Measurements from ENCODE around the gene IL17B. TPM values are rescaled to one million over a fixed set of nuclear protein-coding genes. Genes with fewer than 3 reads are reported as not detected.

IL17B gene
- total RNA-seq, 1 experiment from 2014 or later, result not detected

DNA sequence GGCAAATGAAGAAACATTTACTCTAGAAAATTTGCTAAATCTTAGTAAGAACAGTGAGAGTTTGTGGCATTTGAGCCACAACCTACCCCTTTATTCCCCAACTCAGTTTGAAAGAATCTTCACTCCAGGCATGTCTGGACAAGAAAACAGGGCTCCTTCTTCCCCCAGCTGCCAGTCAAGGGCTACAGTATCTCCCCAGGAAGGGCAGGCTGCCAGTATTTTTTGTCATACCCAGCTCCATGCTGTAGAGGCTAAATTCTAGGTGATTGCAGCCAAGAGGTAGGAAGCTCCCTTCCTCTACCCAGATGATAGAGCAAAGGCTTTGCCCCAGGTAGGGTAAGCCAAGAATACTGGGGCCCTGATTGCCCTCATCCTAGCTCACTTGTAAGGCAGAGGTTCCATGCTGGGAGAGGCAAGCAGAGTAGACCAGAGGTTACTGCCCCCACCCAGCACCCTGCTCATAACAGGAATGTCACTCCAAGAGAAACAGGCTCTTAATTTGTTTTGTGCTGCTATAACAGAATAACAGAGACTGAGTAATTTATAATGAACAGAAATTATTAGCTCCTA lies 53.8 kb downstream of the IL17B start:
- no peak for DNase-seq (ENCODE audit: low spot score)

DNA sequence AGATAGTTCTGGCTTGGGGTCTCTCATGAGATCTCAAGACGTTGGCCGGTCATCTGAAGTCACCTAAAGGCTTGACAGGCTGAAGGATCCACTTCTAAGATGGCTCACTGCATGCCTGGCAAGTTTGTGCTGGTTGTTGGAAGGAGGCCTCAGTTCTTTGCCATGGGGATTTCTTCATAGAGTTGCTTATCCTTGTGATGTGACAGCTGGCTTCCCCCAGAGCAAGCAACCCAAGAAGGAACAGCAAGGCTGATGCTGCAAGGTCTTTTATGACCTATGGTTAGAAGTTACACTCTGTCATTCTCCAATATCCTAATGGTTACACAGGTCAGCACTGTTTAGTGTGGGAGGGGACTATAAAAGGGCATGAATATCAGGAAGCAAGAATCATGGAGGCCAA lies 54.5 kb downstream of the IL17B start:
- DNase-seq (ENCODE audit: low spot score), result no peak

Other genes starting within 250 kb of the IL17B start
- 13.6 and 20.7 TPM in 2 replicates for gene ABLIM3, start 237.8 kb downstream of the IL17B start, total RNA-seq (2014; rRNA removed; shearing (Covaris generic))
- gene AFAP1L1, start 107.4 kb downstream of the IL17B start, total RNA-seq (2014; rRNA removed; shearing (Covaris generic)), result 0.05 TPM in 1 of 2 replicates, not detected in the other
- 10.7 and 14.2 TPM in 2 replicates for gene GRPEL2, start 33.8 kb downstream of the IL17B start, total RNA-seq (2014; rRNA removed; shearing (Covaris generic))
- 1.2 and 1.7 TPM in 2 replicates for gene PCYOX1L, start 21.2 kb downstream of the IL17B start, total RNA-seq (2014; rRNA removed; shearing (Covaris generic))
- 318 and 376 TPM in 2 replicates for gene CSNK1A1, start 172.1 kb upstream of the IL17B start, total RNA-seq (2014; rRNA removed; shearing (Covaris generic))
- 0.10 and 0.15 TPM in 2 replicates for gene ARHGEF37, start 202.2 kb upstream of the IL17B start, total RNA-seq (2014; rRNA removed; shearing (Covaris generic))